Body of pancreas (tissue), 4 donors: ENCODE measurements around the gene MPO.

Source experiments
- CTCF ChIP-seq, 7 experiments: fragments of 450-650 bp in 4 of 7; fragments of 200-600 bp in 3 of 7; sonication (generic) in 3 of 7; IDR thresholded peaks; one replicate each; pipeline ENCODE4 v1.5.1; 2016 to 2019; ENCODE audit warnings: antibody characterized with exemption in 7 of 7
- POLR2A ChIP-seq, 3 donors: fragments of 450-650 bp; IDR thresholded peaks; one replicate each; pipeline ENCODE4 v1.6.1; 2016; ENCODE audit warnings: antibody characterized with exemption in 3 of 3, mild to moderate bottlenecking in 2 of 3

- TF ChIP-seq CTCF (IDR thresholded peaks at IDR 0.05) (no peak), POLR2A (IDR thresholded peaks at IDR 0.05) (no peak)
Observed at GRCh38 chr17:58224315-58224714, 56.4 kb downstream of the MPO start.
